Stimulated activated CD4-positive, alpha-beta T cell treated with anti-CD3 and anti-CD28 coated beads, Interleukin-15, amount 100 ng/mL, for 1 hour (primary cell): Measurements from ENCODE around the gene CCDC183.
"Not testable (repeated sequence)": the region's sequence is repeated elsewhere in the genome, so short reads cannot be mapped to it uniquely, and the experiment has no call there.

ENCODE experiments used
- DNase-seq, 2 donors: peaks; one replicate each; pipeline ENCODE4 v3.0.0-alpha.2; 2020; ENCODE audit warnings: low read depth in 1 of 2, low spot score in 1 of 2

The CCDC183 gene

GRCh38 chr9:136784997-136785361, 11.2 kb upstream of the CCDC183 start:
- DNase-seq: no peak

- DNase-seq: not testable (repeated sequence)
Observed at GRCh38 chr9:136785565-136786355, 10.4 kb upstream of the CCDC183 start.

GRCh38 chr9:136786451-136786850, 9.7 kb upstream of the CCDC183 start:
- DNase-seq: no peak

- DNase-seq: not testable (repeated sequence)
Observed at GRCh38 chr9:136786983-136787382, 9.2 kb upstream of the CCDC183 start.

- DNase-seq: peak in 1 of 2 donors; percentile 37
Observed at GRCh38 chr9:136787690-136788400, 8.3 kb upstream of the CCDC183 start.

GRCh38 chr9:136788644-136789522, 7.3 kb upstream of the CCDC183 start:
- not testable (repeated sequence) for DNase-seq

GRCh38 chr9:136789523-136789937, 6.6 kb upstream of the CCDC183 start:
- no peak for DNase-seq

GRCh38 chr9:136790640-136791515, 5.3 kb upstream of the CCDC183 start, which contains the start of gene TMEM141:
TMEM141 (plus strand) TSS chr9:136791344; CDS start chr9:136791371, 27 bp downstream.
- peak; percentile 100 for DNase-seq

GRCh38 chr9:136791516-136792276, 4.4 kb upstream of the CCDC183 start:
- DNase-seq: peak; percentile 45 to 54

GRCh38 chr9:136792321-136793085, 3.6 kb upstream of the CCDC183 start:
- no peak for DNase-seq

GRCh38 chr9:136793086-136793946, 2.8 kb upstream of the CCDC183 start:
- no peak for DNase-seq

- no peak for DNase-seq
Observed at GRCh38 chr9:136794281-136794999, 1.7 kb upstream of the CCDC183 start.

GRCh38 chr9:136795000-136795348, 1.2 kb upstream of the CCDC183 start:
- no peak for DNase-seq

GRCh38 chr9:136796775-136797347, 723 bp downstream of the CCDC183 start:
- DNase-seq: not testable (repeated sequence)

GRCh38 chr9:136798708-136799078, 2.6 kb downstream of the CCDC183 start:
- no peak for DNase-seq

- no peak for DNase-seq
Observed at GRCh38 chr9:136799079-136799853, 3.1 kb downstream of the CCDC183 start.
